Natural killer cell treated with Interleukin-12 subunit alpha and Interleukin-12 subunit beta and Interleukin-15 and Interleukin-18, amount 100 ng/mL, for 72 hours (primary cell): Measurements from ENCODE around the gene ANKMY1. TPM values are rescaled to one million over a fixed set of nuclear protein-coding genes. Genes with fewer than 3 reads are reported as not detected.

Experiments used
- ATAC-seq, 2 donors: fragments of 150-1000 bp; cut with Tn5 transposase in 1 of 2; sonication (Bioruptor Pico), chemical (Tn5 transposase) in 1 of 2; 2 replicates each; pipeline ENCODE4 v1.10.0; 2021
- DNase-seq: peaks from one replicate; pipeline ENCODE4 v3.0.0; 2022; ENCODE audit warnings: low spot score
- H3K27ac Mint-ChIP-seq, 2 donors: 1 replicate in 1 of 2; 2 replicates in 1 of 2; pipeline ENCODE4 v1.8.0; 2022; ENCODE audit warnings: mixed read lengths in 2 of 2, mild to moderate bottlenecking in 1 of 2, moderate library complexity in 1 of 2
- H3K27me3 Mint-ChIP-seq, 2 donors: 1 replicate in 1 of 2; 2 replicates in 1 of 2; pipeline ENCODE4 v1.8.0; 2022; ENCODE audit warnings: mixed read lengths in 2 of 2
- H3K36me3 Mint-ChIP-seq: one replicate; pipeline ENCODE4 v1.8.0; 2022; ENCODE audit warnings: mixed read lengths
- H3K4me1 Mint-ChIP-seq, 2 donors: 1 replicate in 1 of 2; 2 replicates in 1 of 2; pipeline ENCODE4 v1.8.0; 2022; ENCODE audit warnings: low read depth in 2 of 2, mixed read lengths in 2 of 2, mild to moderate bottlenecking in 1 of 2
- H3K4me3 Mint-ChIP-seq: one replicate; pipeline ENCODE4 v1.8.0; 2022; ENCODE audit warnings: mixed read lengths
- H3K9me3 Mint-ChIP-seq: 2 replicates; pipeline ENCODE4 v1.8.0; 2022; ENCODE audit warnings: mixed read lengths
- total RNA-seq, 2 donors: library from RNA; stranded (reverse); gene quantifications; one replicate each; pipeline ENCODE4 v1.2.3, GENCODE V29; 2022

Gene ANKMY1
- total RNA-seq, 2 donors from 2014 or later: 13.0 to 40.9 TPM

- H3K36me3 Mint-ChIP-seq: no peaks in the 10 kb centered on the region
Observed at GRCh38 chr2:240442891-240443715, 114.7 kb downstream of the ANKMY1 start.

GRCh38 chr2:240441993-240442411 lies 115.8 kb downstream of the ANKMY1 start:
- Mint-ChIP-seq H3K36me3 (no peaks in the 10 kb centered on the region), H3K4me3 (no peak overlapping the region)
- peak; percentile 14 to 15 for ATAC-seq

More at GRCh38 chr2:240442891-240443715, 114.7 kb downstream of the ANKMY1 start:
- ATAC-seq (no peak), DNase-seq (no peak)
- H3K9me3 Mint-ChIP-seq: no peaks in the 10 kb centered on the region
- no peak overlapping the region for H3K27ac Mint-ChIP-seq
- H3K27me3 Mint-ChIP-seq: peaks cover 0 to 2% of the 10 kb centered on the region in 2 donors
- H3K4me3 Mint-ChIP-seq: no peak overlapping the region
- no peaks in the 10 kb centered on the region for H3K4me1 Mint-ChIP-seq

GRCh38 chr2:240441326-240441992 lies 116.3 kb downstream of the ANKMY1 start:
- Mint-ChIP-seq H3K27ac (no peak overlapping the region), H3K4me1 (peaks cover 0 to 3% of the 10 kb centered on the region in 2 donors), H3K4me3 (no peak overlapping the region), H3K27me3 (peaks cover 0 to 3% of the 10 kb centered on the region in 2 donors), H3K36me3 (no peaks in the 10 kb centered on the region), H3K9me3 (no peaks in the 10 kb centered on the region)
- DNase-seq (no peak), ATAC-seq (no peak)

More at GRCh38 chr2:240441993-240442411, 115.8 kb downstream of the ANKMY1 start:
- Mint-ChIP-seq H3K9me3 (no peaks in the 10 kb centered on the region), H3K27ac (no peak overlapping the region), H3K4me1 (peaks cover 0 to 3% of the 10 kb centered on the region in 2 donors), H3K27me3 (peaks cover 0 to 3% of the 10 kb centered on the region in 2 donors)
- DNase-seq: no peak

- H3K36me3 Mint-ChIP-seq: no peaks in the 10 kb centered on the region
- peaks cover 0 to 3% of the 10 kb centered on the region in 2 donors for H3K27me3 Mint-ChIP-seq
- ATAC-seq (no peak), DNase-seq (no peak)
- H3K27ac Mint-ChIP-seq: no peak overlapping the region
- peaks cover 0 to 3% of the 10 kb centered on the region in 2 donors for H3K4me1 Mint-ChIP-seq
- H3K9me3 Mint-ChIP-seq: no peaks in the 10 kb centered on the region
- no peak overlapping the region for H3K4me3 Mint-ChIP-seq
Observed at GRCh38 chr2:240440704-240441320, 117.0 kb downstream of the ANKMY1 start.

GRCh38 chr2:240440251-240440650 lies 117.5 kb downstream of the ANKMY1 start:
- DNase-seq (no peak), ATAC-seq (no peak)
- Mint-ChIP-seq H3K9me3 (no peaks in the 10 kb centered on the region), H3K27ac (no peak overlapping the region), H3K4me3 (no peak overlapping the region), H3K4me1 (peaks cover 0 to 3% of the 10 kb centered on the region in 2 donors), H3K36me3 (no peaks in the 10 kb centered on the region), H3K27me3 (peaks cover 0 to 3% of the 10 kb centered on the region in 2 donors)

GRCh38 chr2:240439698-240440151 lies 118.1 kb downstream of the ANKMY1 start:
- DNase-seq (no peak), ATAC-seq (no peak)
- no peaks in the 10 kb centered on the region for H3K36me3 Mint-ChIP-seq
- no peak overlapping the region for H3K27ac Mint-ChIP-seq
- H3K4me1 Mint-ChIP-seq: peaks cover 0 to 4% of the 10 kb centered on the region in 2 donors
- no peak overlapping the region for H3K4me3 Mint-ChIP-seq
- H3K27me3 Mint-ChIP-seq: peaks cover 0 to 3% of the 10 kb centered on the region in 2 donors
- no peaks in the 10 kb centered on the region for H3K9me3 Mint-ChIP-seq

GRCh38 chr2:240438810-240439697 lies 118.7 kb downstream of the ANKMY1 start:
- H3K27me3 Mint-ChIP-seq: peaks cover 0 to 3% of the 10 kb centered on the region in 2 donors
- H3K4me1 Mint-ChIP-seq: peaks cover 0 to 7% of the 10 kb centered on the region in 2 donors
- ATAC-seq: no peak
- no peak overlapping the region for H3K27ac Mint-ChIP-seq
- no peak for DNase-seq
- H3K9me3 Mint-ChIP-seq: no peaks in the 10 kb centered on the region
- no peaks in the 10 kb centered on the region for H3K36me3 Mint-ChIP-seq
- H3K4me3 Mint-ChIP-seq: no peak overlapping the region

GRCh38 chr2:240437861-240438809 lies 119.7 kb downstream of the ANKMY1 start:
- H3K4me1 Mint-ChIP-seq: peaks cover 0 to 10% of the 10 kb centered on the region in 2 donors
- peaks cover 0 to 7% of the 10 kb centered on the region in 2 donors for H3K27me3 Mint-ChIP-seq
- no peak overlapping the region for H3K27ac Mint-ChIP-seq
- ATAC-seq: peak in 1 of 2 donors; percentile 22
- peak; percentile 83 for DNase-seq
- H3K9me3 Mint-ChIP-seq: no peaks in the 10 kb centered on the region
- no peak overlapping the region for H3K4me3 Mint-ChIP-seq
- H3K36me3 Mint-ChIP-seq: no peaks in the 10 kb centered on the region

- no peak for DNase-seq
Observed at GRCh38 chr2:240437551-240437860, 120.3 kb downstream of the ANKMY1 start.

GRCh38 chr2:240436683-240437550 lies 120.9 kb downstream of the ANKMY1 start:
- Mint-ChIP-seq H3K9me3 (no peaks in the 10 kb centered on the region), H3K36me3 (no peaks in the 10 kb centered on the region), H3K4me3 (peak overlapping the region; percentile 32), H3K27me3 (peaks cover 0 to 10% of the 10 kb centered on the region in 2 donors), H3K4me1 (peaks cover 0 to 10% of the 10 kb centered on the region in 2 donors), H3K27ac (no peak overlapping the region)
- ATAC-seq: no peak
- DNase-seq: no peak

More at GRCh38 chr2:240437551-240437860, 120.3 kb downstream of the ANKMY1 start:
- ATAC-seq: no peak
- Mint-ChIP-seq H3K36me3 (no peaks in the 10 kb centered on the region), H3K9me3 (no peaks in the 10 kb centered on the region), H3K4me3 (no peak overlapping the region), H3K4me1 (peaks cover 0 to 10% of the 10 kb centered on the region in 2 donors), H3K27me3 (peaks cover 0 to 8% of the 10 kb centered on the region in 2 donors), H3K27ac (no peak overlapping the region)

GRCh38 chr2:240435948-240436682 lies 121.7 kb downstream of the ANKMY1 start:
- Mint-ChIP-seq H3K4me1 (peaks cover 0 to 10% of the 10 kb centered on the region in 2 donors), H3K9me3 (no peaks in the 10 kb centered on the region), H3K27ac (no peak overlapping the region), H3K4me3 (no peak overlapping the region), H3K36me3 (no peaks in the 10 kb centered on the region), H3K27me3 (peaks cover 0 to 10% of the 10 kb centered on the region in 2 donors)
- ATAC-seq (peak in 1 of 2 donors; percentile 0), DNase-seq (no peak)
